HG03469 (cell line): ENCODE results near the gene PIEZO2.

Source experiments
- ATAC-seq: cut with Tn5 transposase; IDR thresholded peaks from one replicate; pipeline ENCODE4 v1.9.1; 2021; ENCODE audit warnings: mild to moderate bottlenecking, moderate library complexity, moderate number of reproducible peaks; ENCODE audit not compliant: unreplicated experiment

PIEZO2 gene

GRCh38 chr18:10805587-10806118 is 343.7 kb downstream of the PIEZO2 start:
- ATAC-seq = no peak

- ATAC-seq = no peak
Observed at GRCh38 chr18:10804126-10804525, 345.2 kb downstream of the PIEZO2 start.

GRCh38 chr18:10798727-10799550 is 350.4 kb downstream of the PIEZO2 start:
- no peak for ATAC-seq

GRCh38 chr18:10797896-10798295 is 351.5 kb downstream of the PIEZO2 start:
- ATAC-seq = no peak

- ATAC-seq = no peak
Observed at GRCh38 chr18:10794771-10795170, 354.6 kb downstream of the PIEZO2 start.

GRCh38 chr18:10793730-10794370 is 355.5 kb downstream of the PIEZO2 start:
- no peak for ATAC-seq

- no peak for ATAC-seq
Observed at GRCh38 chr18:10792181-10792580, 357.2 kb downstream of the PIEZO2 start.

GRCh38 chr18:10791169-10791831 is 358.1 kb downstream of the PIEZO2 start:
- no peak for ATAC-seq

GRCh38 chr18:10789180-10789579 is 360.2 kb downstream of the PIEZO2 start:
- no peak for ATAC-seq

- peak; percentile 88 for ATAC-seq
Observed at GRCh38 chr18:10787293-10787901, 362.0 kb downstream of the PIEZO2 start.

GRCh38 chr18:10785798-10786197 is 363.6 kb downstream of the PIEZO2 start:
- no peak for ATAC-seq

- no peak for ATAC-seq
Observed at GRCh38 chr18:10784596-10785202, 364.7 kb downstream of the PIEZO2 start.

GRCh38 chr18:10783941-10784340 is 365.4 kb downstream of the PIEZO2 start:
- ATAC-seq = no peak

GRCh38 chr18:10776493-10776892 is 372.9 kb downstream of the PIEZO2 start:
- ATAC-seq = no peak

- ATAC-seq = no peak
Observed at GRCh38 chr18:10775026-10775425, 374.3 kb downstream of the PIEZO2 start.

- ATAC-seq = no peak
Observed at GRCh38 chr18:10771053-10771709, 378.2 kb downstream of the PIEZO2 start.

GRCh38 chr18:10770264-10770663 is 379.1 kb downstream of the PIEZO2 start:
- no peak for ATAC-seq

- no peak for ATAC-seq
Observed at GRCh38 chr18:10768221-10768620, 381.1 kb downstream of the PIEZO2 start.

GRCh38 chr18:10767658-10768057 is 381.7 kb downstream of the PIEZO2 start:
- no peak for ATAC-seq

GRCh38 chr18:10760986-10761385 is 388.4 kb downstream of the PIEZO2 start:
- ATAC-seq = no peak
